ENCODE measurements around the gene TRHDE.
A peak's percentile ranks its signal among the peaks of the same experiment; 100 is the strongest.

TRHDE gene

GRCh38 chr12:72277415-72277814, 5.2 kb downstream of the TRHDE start:
- DNase-seq (ENCODE audit: low read depth) = no peak
- TF ChIP-seq CTCF (IDR thresholded peaks at IDR 0.05; ENCODE audit: low read length, missing control alignments) = no peak
- no peak overlapping the region for H3K4me3 ChIP-seq (replicated peaks; ENCODE audit: low read depth, low read length)

- no peak for DNase-seq (ENCODE audit: low read depth)
- no peak for TF ChIP-seq CTCF (IDR thresholded peaks at IDR 0.05; ENCODE audit: low read length, missing control alignments)
- no peak overlapping the region for H3K4me3 ChIP-seq (replicated peaks; ENCODE audit: low read depth, low read length)
These were observed 6.7 kb downstream of the TRHDE start for GRCh38 chr12:72278894-72279293.

GRCh38 chr12:72281126-72281525, 9.0 kb downstream of the TRHDE start:
- TF ChIP-seq CTCF (IDR thresholded peaks at IDR 0.05; ENCODE audit: low read length, missing control alignments) = no peak
- no peak for DNase-seq (ENCODE audit: low read depth)
- no peak overlapping the region for H3K4me3 ChIP-seq (replicated peaks; ENCODE audit: low read depth, low read length)

- peak; percentile 60 for TF ChIP-seq CTCF (IDR thresholded peaks at IDR 0.05; ENCODE audit: low read length, missing control alignments)
- no peak overlapping the region for H3K4me3 ChIP-seq (replicated peaks; ENCODE audit: low read depth, low read length)
- peak; percentile 33 for DNase-seq (ENCODE audit: low read depth)
These were observed 10.6 kb downstream of the TRHDE start for GRCh38 chr12:72282721-72283120.

GRCh38 chr12:72285861-72286260, 13.7 kb downstream of the TRHDE start:
- no peak for TF ChIP-seq CTCF (IDR thresholded peaks at IDR 0.05; ENCODE audit: low read length, missing control alignments)
- DNase-seq (ENCODE audit: low read depth) = no peak
- H3K4me3 ChIP-seq (replicated peaks; ENCODE audit: low read depth, low read length) = no peak overlapping the region

- no peak overlapping the region for H3K4me3 ChIP-seq (replicated peaks; ENCODE audit: low read depth, low read length)
- DNase-seq (ENCODE audit: low read depth) = no peak
- no peak for TF ChIP-seq CTCF (IDR thresholded peaks at IDR 0.05; ENCODE audit: low read length, missing control alignments)
These were observed 14.4 kb downstream of the TRHDE start for GRCh38 chr12:72286526-72286925.

- no peak overlapping the region for H3K4me3 ChIP-seq (replicated peaks; ENCODE audit: low read depth, low read length)
- TF ChIP-seq CTCF (IDR thresholded peaks at IDR 0.05; ENCODE audit: low read length, missing control alignments) = no peak
- no peak for DNase-seq (ENCODE audit: low read depth)
These were observed 16.3 kb downstream of the TRHDE start for GRCh38 chr12:72288436-72288835.

Measured in fibroblast of pulmonary artery (primary cell).